Medulla oblongata (tissue), 1 donor: Measurements from ENCODE around the gene RAB4B.
"Not testable (repeated sequence)": the region's sequence is repeated elsewhere in the genome, so short reads cannot be mapped to it uniquely, and the experiment has no call there.

ENCODE experiments used
- DNase-seq: peaks from one replicate; pipeline ENCODE4 v3.0.0-alpha.2; 2015; ENCODE audit errors: extremely low spot score

The RAB4B gene

GRCh38 chr19:40777937-40778705, at the start of gene RAB4B:
Gene RAB4B (plus strand): TSS chr19:40778247. CDS start chr19:40778376, 129 bp downstream.
- peak; percentile 100 for DNase-seq

- DNase-seq: not testable (repeated sequence)
Measured at GRCh38 chr19:40730065-40730464, 48.0 kb upstream of the RAB4B start.

GRCh38 chr19:40732304-40732703, 45.7 kb upstream of the RAB4B start:
- not testable (repeated sequence) for DNase-seq

- DNase-seq: no peak
Measured at GRCh38 chr19:40733149-40733548, 44.9 kb upstream of the RAB4B start.

- DNase-seq: no peak
Measured at GRCh38 chr19:40735013-40735771, 42.9 kb upstream of the RAB4B start.

GRCh38 chr19:40736661-40737060, 41.4 kb upstream of the RAB4B start:
- DNase-seq: no peak

GRCh38 chr19:40737102-40737644, 40.9 kb upstream of the RAB4B start:
- DNase-seq: no peak

GRCh38 chr19:40739030-40739839, 38.8 kb upstream of the RAB4B start:
- DNase-seq: no peak

GRCh38 chr19:40739871-40740703, 38.0 kb upstream of the RAB4B start:
- no peak for DNase-seq

- peak; percentile 80 for DNase-seq
Measured at GRCh38 chr19:40740747-40741146, 37.3 kb upstream of the RAB4B start.

GRCh38 chr19:40741527-40742390, 36.3 kb upstream of the RAB4B start:
- no peak for DNase-seq

- no peak for DNase-seq
Measured at GRCh38 chr19:40742477-40742876, 35.6 kb upstream of the RAB4B start.

GRCh38 chr19:40742886-40743285, 35.2 kb upstream of the RAB4B start:
- DNase-seq: no peak

- no peak for DNase-seq
Measured at GRCh38 chr19:40743926-40744325, 34.1 kb upstream of the RAB4B start.

GRCh38 chr19:40744554-40745401, 33.3 kb upstream of the RAB4B start:
- no peak for DNase-seq

GRCh38 chr19:40745402-40745780, 32.7 kb upstream of the RAB4B start:
- no peak for DNase-seq

GRCh38 chr19:40747536-40747935, 30.5 kb upstream of the RAB4B start:
- DNase-seq: no peak

- peak; percentile 100 for DNase-seq
Measured at GRCh38 chr19:40750058-40750873, 27.8 kb upstream of the RAB4B start, which contains the start of gene ACTMAP. Gene ACTMAP (minus strand): TSS chr19:40750477. CDS start chr19:40749803, 674 bp downstream.
